ENCODE data around the gene ULBP3.

GRCh38 chr6:150030611-150031010 lies 38.3 kb downstream of the ULBP3 start:
- no peak for TF ChIP-seq CTCF (IDR thresholded peaks at IDR 0.05)
- no peak for TF ChIP-seq EZH2phosphoT487 (IDR thresholded peaks at IDR 0.05)
- no peak for TF ChIP-seq EZH2 (IDR thresholded peaks at IDR 0.05)
